Stomach (tissue), 9 donors: Measurements from ENCODE around the gene KIF21B. TPM values are rescaled to one million over a fixed set of nuclear protein-coding genes. Genes with fewer than 3 reads are reported as not detected.

Experiments used
- DNase-seq, 2 donors: peaks; one replicate each; pipeline versions ENCODE4 v3.0.0 to v3.0.0-alpha.2; 2013 to 2019
- H3K27ac ChIP-seq, 5 donors: fragments of 200-600 bp in 4 of 5; sonication (generic) in 4 of 5; one replicate each; pipeline ENCODE4 v1.5.1; 2013 to 2019; ENCODE audit warnings: mild to moderate bottlenecking in 1 of 5, moderate library complexity in 1 of 5
- H3K27me3 ChIP-seq, 3 donors: fragments of 200-600 bp; sonication (generic); one replicate each; pipeline ENCODE4 v1.5.1; 2017 to 2019; ENCODE audit warnings: mixed run types in 1 of 3
- H3K36me3 ChIP-seq, 4 donors: fragments of 200-600 bp; sonication (generic); 1 replicate in 3 of 4; 2 replicates in 1 of 4; pipeline ENCODE4 v1.5.1; 2016 to 2019
- H3K4me1 ChIP-seq, 4 donors: fragments of 200-600 bp; sonication (generic); one replicate each; pipeline ENCODE4 v1.5.1; 2016 to 2019
- H3K4me3 ChIP-seq, 4 donors: fragments of 200-600 bp; sonication (generic) in 3 of 4; one replicate each; pipeline ENCODE4 v1.5.1; 2016 to 2019; ENCODE audit warnings: mild to moderate bottlenecking in 1 of 4
- H3K9me3 ChIP-seq, 4 donors: fragments of 200-600 bp; sonication (generic); one replicate each; pipeline ENCODE4 v1.5.1; 2016 to 2019
- CTCF ChIP-seq, 7 experiments: fragments of 450-650 bp in 4 of 7; fragments of 200-600 bp in 3 of 7; sonication (generic) in 3 of 7; IDR thresholded peaks; one replicate each; pipeline ENCODE4 v1.5.1; 2016 to 2019; ENCODE audit warnings: antibody characterized with exemption in 7 of 7, control low read depth in 2 of 7, mild to moderate bottlenecking in 1 of 7
- EP300 ChIP-seq: sonication (generic); formaldehyde crosslinking; IDR thresholded peaks from one replicate; pipeline ENCODE4 v1.6.1; 2017; ENCODE audit warnings: antibody characterized with exemption
- POLR2A ChIP-seq, 4 donors: fragments of 450-650 bp; IDR thresholded peaks; one replicate each; pipeline ENCODE4 v1.6.1; 2016; ENCODE audit warnings: antibody characterized with exemption in 4 of 4, control low read depth in 2 of 4, mild to moderate bottlenecking in 1 of 4, moderate library complexity in 1 of 4
- POLR2AphosphoS5 ChIP-seq, 3 donors: sonication (generic); formaldehyde crosslinking; IDR thresholded peaks; one replicate each; pipeline ENCODE4 v1.6.1; 2016; ENCODE audit warnings: antibody characterized with exemption in 3 of 3
- WGBS, 5 donors: extraction: QIAGEN DNeasy Blood & Tissue Kit in 3 of 5; methylation state at CpG; one replicate each; pipeline versions ENCODE4 v1.1.5 to v1.1.7; 2013 to 2018; 5-methylcytosine and 5-hydroxymethylcytosine counted together
- intact Hi-C: fragments of 100-400 bp; cut with DNase I; formaldehyde crosslinking; loops from one replicate; pipeline ENCODE4 v1.15.1; 2023; ENCODE audit warnings: low total_unique reads
- polyA plus RNA-seq, 3 donors: library from polyadenylated mRNA; stranded (reverse); fragments of 200-250 nt; gene quantifications; one replicate each; pipeline ENCODE4 v1.2.3, GENCODE V29; 2013
- total RNA-seq, 5 donors: library from RNA; depleted of rRNA; stranded (reverse); fragments of >200 nt; gene quantifications; one replicate each; pipeline versions ENCODE4 v1.1.0 to v1.2.3, GENCODE V29; 2014 to 2016
- donor health status: healthy with polysubstance abuse.
- donor health status: Bipolar disorder and iron deficiency.
- donor health status: healthy.

KIF21B gene
- total and polyA plus RNA-seq, 8 donors: 0.30 to 8.8 (median 2.4) TPM

- H3K27ac ChIP-seq: no peak overlapping the region
- intact Hi-C loops: loop anchor here (10.0 kb wide), 1 partner anchor 248 kb away; no protein-coding TSS in a partner anchor
- peaks cover 0 to 3% (median 0%) of the 10 kb centered on the region in 4 donors for H3K9me3 ChIP-seq
- H3K4me1 ChIP-seq: peaks cover 0 to 9% (median 4%) of the 10 kb centered on the region in 4 donors
- DNase-seq: no peak
- peaks cover 0 to 41% (median 16%) of the 10 kb centered on the region in 4 donors for H3K36me3 ChIP-seq
- H3K4me3 ChIP-seq: no peak overlapping the region
- no peaks in the 10 kb centered on the region for H3K27me3 ChIP-seq
- WGBS, 5 donors: 92 to 98% (median 95%) methylated on average over 12 to 16 of the region's 16 CpGs
- TF ChIP-seq EP300 (no peak), POLR2A (IDR thresholded peaks at IDR 0.05) (no peak), CTCF (IDR thresholded peaks at IDR 0.05) (no peak), POLR2AphosphoS5 (IDR thresholded peaks at IDR 0.05) (no peak)
Observed at GRCh38 chr1:200977071-200977754, 46.3 kb downstream of the KIF21B start.

- H3K27me3 ChIP-seq: no peaks in the 10 kb centered on the region
- WGBS, 5 donors: 91 to 98% (median 92%) methylated on average over 4 to 8 of the region's 8 CpGs
- H3K4me1 ChIP-seq: peaks cover 0 to 15% (median 10%) of the 10 kb centered on the region in 4 donors
- peaks cover 0 to 41% (median 14%) of the 10 kb centered on the region in 4 donors for H3K36me3 ChIP-seq
- no peak for DNase-seq
- no peak for TF ChIP-seq POLR2A (IDR thresholded peaks at IDR 0.05)
- no peak for TF ChIP-seq POLR2AphosphoS5 (IDR thresholded peaks at IDR 0.05)
- no peak for TF ChIP-seq EP300
- intact Hi-C loops: loop anchor here (10.0 kb wide), 1 partner anchor 248 kb away; no protein-coding TSS in a partner anchor
- H3K4me3 ChIP-seq: no peak overlapping the region
- peaks cover 0 to 3% (median 0%) of the 10 kb centered on the region in 4 donors for H3K9me3 ChIP-seq
- no peak overlapping the region for H3K27ac ChIP-seq
Observed at GRCh38 chr1:200976634-200977033, 46.9 kb downstream of the KIF21B start.

GRCh38 chr1:200975458-200975857 lies 48.1 kb downstream of the KIF21B start:
- no peak for DNase-seq
- Histone ChIP-seq H3K27ac (no peak overlapping the region), H3K9me3 (peaks cover 0 to 3% (median 0%) of the 10 kb centered on the region in 4 donors), H3K36me3 (peaks cover 0 to 34% (median 14%) of the 10 kb centered on the region in 4 donors), H3K4me1 (peaks cover 0 to 16% (median 11%) of the 10 kb centered on the region in 4 donors), H3K4me3 (no peak overlapping the region), H3K27me3 (no peaks in the 10 kb centered on the region)
- intact Hi-C loops: loop anchor here (10.0 kb wide), 1 partner anchor 249 kb away; no protein-coding TSS in a partner anchor
- 93 to 98% (median 96%) methylated on average over 10 to 13 of the region's 13 CpGs for WGBS, 5 donors
- TF ChIP-seq CTCF (IDR thresholded peaks at IDR 0.05) (no peak), EP300 (no peak), POLR2AphosphoS5 (IDR thresholded peaks at IDR 0.05) (no peak), POLR2A (IDR thresholded peaks at IDR 0.05) (no peak)

GRCh38 chr1:200974711-200975110 lies 48.8 kb downstream of the KIF21B start:
- Histone ChIP-seq H3K4me3 (no peak overlapping the region), H3K27me3 (no peaks in the 10 kb centered on the region), H3K36me3 (peaks cover 0 to 30% (median 12%) of the 10 kb centered on the region in 4 donors), H3K9me3 (peaks cover 0 to 2% (median 0%) of the 10 kb centered on the region in 4 donors), H3K27ac (no peak overlapping the region), H3K4me1 (peaks cover 0 to 17% (median 13%) of the 10 kb centered on the region in 4 donors)
- intact Hi-C loops: loop anchor here (5.0 to 10.0 kb wide), 3 partner anchors 68 to 250 kb away; partner anchors contain the start of gene CACNA1S
- no peak for DNase-seq
- TF ChIP-seq EP300 (no peak), POLR2A (IDR thresholded peaks at IDR 0.05) (no peak), CTCF (IDR thresholded peaks at IDR 0.05) (no peak), POLR2AphosphoS5 (IDR thresholded peaks at IDR 0.05) (no peak)
- 86 to 97% (median 91%) methylated on average over 10 to 12 of the region's 12 CpGs for WGBS, 5 donors
